NCI-H748 (cell line): ENCODE results near the gene NCKAP5L.

Experiments
- DNase-seq: peaks from one replicate; lab custom pipeline; 2025; ENCODE audit not compliant: unreplicated experiment; lab: John Stamatoyannopoulos, UW

The NCKAP5L gene

DNA sequence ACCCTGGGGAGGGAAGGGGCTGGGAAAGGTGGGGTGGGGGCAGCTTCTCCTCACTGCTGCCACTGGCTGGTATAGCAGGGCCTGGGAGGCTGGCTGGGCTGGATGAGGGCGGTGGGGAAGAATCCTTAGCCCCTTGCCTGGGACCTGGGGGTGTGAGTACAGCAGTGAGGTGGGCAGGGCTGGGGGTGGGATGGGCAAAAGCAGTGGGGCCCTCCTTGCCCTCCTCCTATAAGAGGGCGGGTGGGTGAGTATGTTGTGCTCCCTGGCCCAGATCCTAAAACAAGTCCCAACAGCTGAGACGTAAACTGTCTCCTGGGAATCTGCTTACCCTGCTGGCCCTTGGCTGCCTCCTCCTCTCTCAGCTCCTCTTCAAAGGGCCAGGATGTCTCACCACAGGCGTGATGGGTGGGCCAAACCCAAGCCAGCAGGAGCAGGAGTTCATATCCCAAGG lies 2.2 kb downstream of the NCKAP5L start:
- DNase-seq = no peak

DNA sequence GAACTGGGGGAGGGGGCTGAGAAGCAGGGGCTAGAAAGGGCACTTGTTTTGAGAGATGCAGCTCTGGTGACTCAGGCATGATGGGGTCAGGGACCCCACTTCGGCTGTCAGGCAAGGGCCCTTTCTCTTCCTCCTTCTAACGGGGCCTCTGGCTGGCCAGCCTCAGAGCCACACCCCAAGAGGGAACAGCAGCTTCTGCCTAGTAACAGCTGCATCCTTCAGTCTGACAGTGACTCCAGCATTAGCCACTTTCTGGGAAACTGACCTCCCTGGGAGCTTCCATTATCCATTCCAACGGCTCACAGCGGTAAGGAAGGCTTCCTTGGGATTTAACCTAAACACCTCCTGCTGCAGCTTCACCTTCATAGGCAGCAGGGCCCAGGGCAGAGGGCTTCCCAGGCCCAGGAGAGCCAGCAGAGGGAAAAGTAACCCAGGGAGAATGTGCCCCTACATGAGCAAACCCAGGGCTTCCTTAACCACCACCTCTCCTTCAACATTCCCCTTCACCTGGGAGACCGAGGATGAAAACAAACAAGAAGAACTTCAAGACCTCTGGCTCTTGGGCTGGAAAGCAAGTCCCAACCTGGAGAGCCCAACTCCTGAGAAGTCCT lies 2.7 kb downstream of the NCKAP5L start:
- DNase-seq = no peak

DNA sequence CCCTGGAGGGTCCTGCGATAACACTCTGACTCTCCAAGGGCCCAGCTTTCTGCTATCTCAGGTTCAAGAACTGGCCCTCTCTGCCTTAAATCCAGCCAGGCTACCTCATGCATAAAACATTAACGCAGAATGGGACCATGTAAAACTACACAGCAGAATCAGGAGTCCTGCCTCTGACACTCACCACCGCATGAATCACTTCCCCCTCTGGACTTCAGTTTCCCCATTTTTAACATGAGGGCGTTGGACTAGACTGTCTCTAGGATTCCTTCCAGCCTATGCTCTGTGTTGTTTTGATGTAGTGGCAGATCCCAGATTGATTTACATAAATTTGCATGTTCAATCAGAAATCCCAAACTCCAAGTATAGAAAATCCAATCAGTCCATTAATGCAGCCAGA lies 3.3 kb downstream of the NCKAP5L start:
- no peak for DNase-seq

DNA sequence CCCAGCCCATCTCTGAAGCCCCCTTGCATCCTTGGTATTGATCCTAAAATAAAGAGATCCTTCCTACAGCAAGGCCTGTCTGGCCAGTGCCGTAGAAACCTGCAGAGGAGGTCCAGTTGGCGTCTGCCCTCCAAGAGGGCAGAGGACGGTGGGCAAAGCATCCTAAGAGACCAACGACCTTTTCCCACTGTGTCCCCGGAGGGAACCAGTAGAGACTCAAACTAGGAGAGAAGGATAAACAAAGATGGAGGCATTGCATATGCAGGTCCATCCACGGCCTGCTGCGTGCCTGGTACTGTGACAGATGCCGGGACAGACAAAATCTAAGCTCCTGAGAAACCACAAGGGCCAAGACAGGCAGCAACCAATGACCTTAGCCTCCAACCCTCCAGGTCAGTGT lies 3.8 kb downstream of the NCKAP5L start:
- DNase-seq = no peak

DNA sequence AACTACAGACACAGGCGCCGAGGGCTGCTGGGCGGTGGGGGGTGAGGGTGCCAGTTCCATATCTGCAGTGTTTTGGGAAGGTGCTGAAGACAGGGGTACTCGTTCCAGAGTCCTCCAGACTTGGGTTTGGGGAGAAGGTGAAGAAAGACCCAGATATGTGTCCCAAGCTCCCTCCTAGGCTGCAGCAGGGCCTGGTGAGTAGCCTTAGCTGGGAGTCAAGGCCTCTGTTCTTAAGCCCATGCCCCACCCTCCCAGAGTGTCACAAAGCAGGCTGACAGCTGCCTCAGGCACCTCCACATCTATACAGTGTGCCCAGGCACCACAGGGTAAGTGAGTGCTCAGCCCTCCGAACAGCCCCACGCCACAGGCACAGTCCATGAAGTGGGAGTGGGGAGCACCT lies 4.3 kb downstream of the NCKAP5L start:
- DNase-seq = no peak

DNA sequence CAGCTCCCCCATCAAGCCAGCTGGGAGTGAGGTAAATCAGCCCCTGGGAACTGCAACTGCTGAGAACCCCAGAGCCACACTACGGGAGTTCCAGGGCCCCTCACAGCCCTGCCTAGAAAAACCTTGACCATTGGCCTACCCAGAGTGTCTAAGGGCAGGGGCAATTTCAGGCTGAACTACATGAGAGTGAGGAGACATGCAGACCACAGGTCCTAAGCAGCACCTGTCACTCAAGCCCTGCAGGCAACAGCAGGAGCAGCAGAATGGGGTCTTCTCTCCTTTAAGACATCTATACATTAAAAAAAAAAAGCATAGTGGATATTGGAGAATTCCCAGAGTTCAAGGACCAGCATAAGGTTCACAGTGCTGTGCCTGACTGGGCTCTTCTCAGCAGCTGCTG lies 4.9 kb downstream of the NCKAP5L start:
- no peak for DNase-seq

DNA sequence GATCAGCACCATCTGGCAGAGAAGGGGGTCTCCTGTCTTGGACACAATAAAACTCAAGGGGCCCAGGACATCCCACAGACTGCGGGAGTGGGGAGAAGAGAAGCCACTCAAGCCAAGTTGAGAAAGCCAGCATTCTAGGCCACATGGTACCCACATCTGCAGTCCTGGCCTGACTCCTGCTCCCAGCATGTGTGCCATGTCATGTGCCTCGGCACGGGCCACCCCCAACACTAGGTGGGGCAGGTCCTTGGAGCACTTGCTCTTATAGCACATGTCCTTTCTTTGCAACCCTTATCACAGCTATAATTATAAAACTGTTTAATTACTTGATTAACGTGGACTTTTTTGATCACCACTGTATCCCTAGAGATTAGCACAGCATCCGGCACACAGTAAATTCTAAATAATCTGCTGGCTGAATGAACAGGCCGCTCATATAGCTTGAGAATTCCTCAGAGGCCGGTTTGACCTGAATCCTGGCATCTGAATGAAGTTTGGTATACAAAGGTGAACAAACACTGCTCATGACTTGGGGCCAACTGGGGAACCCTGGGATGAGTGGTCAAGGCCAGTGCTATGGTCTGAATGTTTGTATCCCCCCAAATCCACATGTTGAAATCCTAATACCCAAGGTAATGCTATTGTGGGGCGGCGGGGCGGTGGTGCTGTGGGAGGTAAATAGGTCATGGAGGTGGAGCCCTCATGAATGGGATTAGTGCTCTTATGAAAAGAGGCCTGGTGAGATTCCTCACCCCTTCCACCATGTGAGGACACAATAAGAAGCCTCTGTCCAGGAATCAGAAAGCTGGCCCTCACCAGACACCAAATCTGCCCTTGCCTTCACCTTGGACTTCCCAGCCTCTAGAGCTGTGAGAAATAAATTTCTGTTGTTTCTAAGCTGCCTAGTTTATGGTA lies 6.6 kb downstream of the NCKAP5L start:
- no peak for DNase-seq

DNA sequence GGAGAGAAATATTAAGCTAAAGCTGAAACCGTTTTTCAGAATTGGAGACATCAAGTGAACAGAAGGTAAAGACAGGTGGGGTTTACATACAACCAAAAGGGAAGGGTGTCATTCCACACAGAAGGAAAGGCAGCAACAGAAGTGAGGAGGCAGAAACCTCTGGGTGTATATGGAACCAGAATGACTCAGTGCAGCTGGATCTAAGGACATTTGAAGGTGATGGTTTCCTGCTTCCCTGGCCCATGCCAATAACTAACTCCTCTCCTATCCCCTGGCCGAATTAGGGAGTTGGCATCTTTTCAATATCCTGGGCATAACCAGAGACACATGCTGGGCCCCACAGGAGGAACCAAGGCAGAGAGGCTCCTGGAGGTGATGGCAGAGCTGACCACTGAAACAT lies 8.4 kb downstream of the NCKAP5L start:
- DNase-seq = no peak

DNA sequence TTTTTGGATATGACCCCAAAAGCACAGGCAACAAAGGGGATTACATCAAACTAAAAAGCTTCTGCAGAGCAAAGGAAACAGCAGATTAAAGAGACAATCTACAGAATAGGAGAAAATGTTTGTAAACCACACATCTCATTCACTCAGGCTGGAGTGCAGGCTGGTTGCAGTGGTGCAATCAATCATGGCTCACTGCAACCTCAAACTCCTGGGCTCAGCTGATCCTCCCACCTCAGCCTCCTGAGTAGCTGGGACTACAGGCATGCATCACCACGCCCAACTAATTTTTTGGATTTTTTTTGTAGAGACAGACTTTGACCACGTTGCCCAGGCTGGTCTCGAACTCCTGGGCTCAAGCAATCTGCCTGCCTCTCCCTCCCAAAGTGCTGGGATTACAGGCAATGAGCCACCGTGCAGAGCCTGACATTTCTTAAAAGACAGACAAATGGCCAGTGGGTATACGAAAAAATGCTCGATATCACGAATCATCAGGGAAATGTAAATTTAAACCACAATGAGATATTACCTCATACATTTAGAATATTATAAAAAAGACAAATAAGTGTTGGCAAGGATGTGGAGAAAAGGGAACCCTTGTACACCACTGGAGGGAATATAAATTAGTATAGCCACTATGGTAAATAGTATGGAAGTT lies 9.8 kb downstream of the NCKAP5L start:
- no peak for DNase-seq

DNA sequence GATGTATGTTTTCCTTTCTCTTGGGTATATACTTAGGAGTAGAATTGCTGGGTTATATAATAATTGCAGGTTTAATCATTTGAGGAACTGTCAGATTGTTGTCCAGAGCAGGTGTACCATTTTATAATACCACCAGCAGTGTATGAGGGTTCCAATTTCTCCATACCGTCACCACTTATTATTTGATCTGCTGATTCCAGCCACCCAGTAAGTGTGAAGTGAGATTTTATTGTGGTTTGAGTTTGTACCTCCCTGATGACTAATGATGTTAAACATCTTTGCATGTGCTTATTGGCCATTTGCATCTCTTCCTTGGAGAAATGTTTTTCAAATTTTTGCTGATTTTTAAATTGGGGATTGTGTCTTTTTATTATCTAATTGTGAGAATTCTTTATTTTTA lies 15.1 kb downstream of the NCKAP5L start:
- DNase-seq = no peak

DNA sequence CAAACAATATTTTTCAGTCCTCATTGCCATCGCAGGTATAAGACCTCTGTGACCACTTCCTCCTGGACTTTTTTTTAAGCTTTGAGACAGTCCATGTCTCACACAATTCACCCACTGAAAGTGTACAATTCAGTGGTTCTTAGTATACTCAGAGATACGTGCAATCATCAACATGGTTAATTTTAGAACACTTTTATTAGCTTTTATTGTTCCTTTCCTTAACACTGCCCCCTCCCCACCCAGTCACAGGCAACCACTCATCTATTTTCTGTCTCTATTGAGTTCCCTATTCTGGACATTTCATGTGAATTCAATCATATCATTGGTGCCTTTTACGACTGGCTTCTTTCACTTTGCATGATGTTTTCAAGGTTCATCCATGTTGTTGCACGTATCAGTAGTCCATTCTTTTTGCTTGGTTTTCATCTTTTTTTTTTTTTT lies 16.2 kb downstream of the NCKAP5L start:
- no peak for DNase-seq

DNA sequence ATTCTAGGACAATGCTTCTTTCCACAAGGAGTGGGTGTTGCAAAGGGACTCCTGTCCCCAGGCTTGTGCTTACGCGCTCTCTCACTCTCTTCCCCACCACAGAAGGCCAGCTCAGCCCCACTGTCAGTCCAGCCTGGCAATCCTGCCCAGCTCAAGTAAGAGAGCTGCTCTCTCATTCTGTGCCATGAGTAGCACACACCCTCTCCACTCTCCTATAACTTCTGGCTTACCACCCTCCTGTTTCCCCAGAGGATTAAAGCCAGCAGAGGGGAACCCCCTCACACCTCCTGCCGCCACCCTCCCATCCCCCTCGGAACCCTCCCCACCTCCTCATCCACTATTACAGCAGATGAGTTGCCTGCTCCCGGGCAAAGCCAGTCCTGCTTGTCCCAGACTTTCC lies 17.1 kb downstream of the NCKAP5L start:
- DNase-seq = no peak

DNA sequence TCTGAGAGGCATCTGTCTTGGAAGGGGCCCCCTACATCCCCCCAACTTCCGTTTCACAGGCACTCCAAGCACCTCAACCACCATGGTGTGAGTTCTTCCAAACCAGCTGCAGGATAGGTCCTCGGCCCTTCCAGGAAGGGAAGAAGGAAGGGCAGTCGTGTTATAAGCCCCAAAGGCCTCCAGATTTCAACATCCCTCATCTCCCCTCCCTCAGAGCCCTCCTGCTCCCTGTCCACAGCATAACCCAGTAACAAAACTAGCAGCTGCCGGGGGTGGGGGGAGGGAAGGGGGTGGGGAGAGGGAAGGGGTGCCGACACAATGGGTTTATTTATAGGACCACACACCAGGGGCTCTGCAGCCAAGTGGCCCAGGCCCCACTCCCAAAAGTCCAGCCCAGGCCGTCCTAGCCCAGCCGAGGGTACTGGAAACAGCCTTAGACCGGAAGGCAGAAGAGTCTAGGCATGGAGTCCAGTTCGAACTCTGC lies 18.3 kb downstream of the NCKAP5L start:
- no peak for DNase-seq

DNA sequence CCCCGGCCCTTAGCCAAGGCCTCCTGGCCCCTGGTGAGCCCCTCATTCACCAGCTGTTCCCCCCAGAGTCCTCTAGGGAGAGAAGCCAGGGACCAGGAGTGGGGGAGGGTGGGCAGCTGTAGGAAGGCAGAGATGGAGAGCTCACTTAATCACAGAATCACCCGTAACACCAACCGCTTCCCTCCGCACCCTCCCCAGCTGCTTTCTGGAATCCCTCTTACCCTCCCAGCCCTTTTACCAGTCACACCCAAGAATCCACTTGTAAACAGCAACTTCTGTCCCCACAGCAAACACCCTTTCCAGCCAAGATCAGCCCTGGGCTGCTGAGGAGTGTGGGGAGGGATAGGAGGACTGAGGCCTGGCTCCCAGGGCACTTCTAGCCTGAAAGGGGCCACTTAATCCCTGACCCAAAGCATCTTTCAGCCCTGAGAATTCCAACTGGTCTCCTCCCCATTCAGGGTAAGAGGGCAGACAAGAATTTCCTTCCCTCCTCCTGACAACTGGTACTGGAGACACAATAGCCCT lies 18.8 kb downstream of the NCKAP5L start:
- no peak for DNase-seq

DNA sequence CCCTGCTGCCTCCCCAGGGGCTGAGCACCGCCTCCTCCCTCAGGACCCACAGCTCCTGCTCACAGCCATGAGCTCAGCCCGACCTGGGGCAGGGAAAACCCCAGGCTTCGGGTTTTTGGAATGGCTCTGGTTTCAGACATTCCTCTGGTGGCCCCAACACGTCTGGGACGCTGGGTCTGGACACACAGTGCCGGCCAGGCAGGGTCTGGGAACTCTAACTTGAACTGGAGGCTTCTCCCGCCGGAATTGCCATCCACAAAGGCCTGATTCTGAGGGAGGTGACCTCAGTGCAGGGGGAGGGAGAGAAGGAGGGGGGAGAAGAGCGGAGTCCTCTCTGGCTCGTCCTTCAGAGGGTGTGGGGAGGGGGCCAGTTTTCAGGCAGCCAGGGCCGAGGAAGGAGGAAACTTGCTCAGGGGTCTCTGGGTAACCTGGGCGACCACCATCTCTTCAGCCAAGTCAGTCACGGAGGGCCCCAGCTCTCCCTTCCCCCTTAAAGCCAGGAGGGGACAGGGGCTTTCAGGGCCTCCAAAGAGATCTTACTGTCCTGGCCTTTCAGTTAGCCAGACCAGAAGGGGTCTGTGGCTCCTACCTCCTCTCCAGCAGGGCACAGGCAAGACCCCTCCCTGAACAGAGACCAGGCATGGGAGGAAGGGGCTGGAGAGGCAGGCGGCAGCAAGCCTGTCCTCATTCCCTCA lies 19.4 kb downstream of the NCKAP5L start:
- no peak for DNase-seq

DNA sequence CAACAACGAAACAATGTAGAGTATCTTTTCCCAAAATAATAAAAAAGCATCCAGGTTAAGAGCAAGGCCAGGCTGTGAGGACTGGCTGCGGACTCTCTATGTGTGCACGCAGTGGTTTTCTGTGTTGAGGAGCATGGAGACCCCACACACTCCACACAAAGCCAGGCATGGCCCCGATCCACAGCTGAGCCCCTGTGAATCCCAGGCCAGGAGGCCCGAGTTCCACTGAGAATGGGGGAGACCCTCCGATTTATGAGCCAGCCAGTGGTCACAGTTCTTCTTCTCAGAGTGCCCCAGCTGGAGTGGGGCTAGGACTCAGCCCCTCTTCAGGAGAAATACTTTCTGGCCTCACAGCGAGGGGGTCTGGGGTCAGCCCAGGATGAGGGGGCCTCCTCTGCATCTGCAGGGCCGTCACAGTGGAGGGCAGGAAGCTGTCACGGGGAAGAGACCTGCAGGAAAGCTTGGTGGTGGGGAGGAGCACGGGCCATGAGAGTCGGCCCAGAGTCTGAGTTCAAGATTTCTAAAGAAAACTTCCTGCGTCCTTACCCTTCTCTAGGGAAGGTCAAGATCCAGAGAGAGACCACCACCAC lies 20.1 kb downstream of the NCKAP5L start:
- no peak for DNase-seq

DNA sequence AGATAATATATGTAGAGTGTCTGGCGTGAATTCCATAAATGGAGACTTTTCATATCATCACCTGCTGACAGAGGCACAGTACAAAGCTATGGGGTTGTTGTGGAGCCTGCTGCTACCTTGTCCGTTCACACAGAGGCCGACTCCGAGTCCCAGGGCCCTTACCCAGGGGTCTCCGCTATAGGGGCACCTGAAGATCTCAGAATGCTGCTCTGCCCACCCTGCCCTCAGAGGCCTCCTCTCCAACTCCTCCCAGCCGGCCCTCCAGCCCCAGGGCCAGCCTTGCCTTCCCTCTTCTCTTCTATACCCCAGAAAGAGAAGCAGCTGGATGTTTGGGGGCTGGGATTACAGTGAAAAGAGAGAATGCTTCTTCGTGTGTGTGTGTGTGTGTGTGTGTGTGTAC lies 21.3 kb downstream of the NCKAP5L start:
- no peak for DNase-seq

DNA sequence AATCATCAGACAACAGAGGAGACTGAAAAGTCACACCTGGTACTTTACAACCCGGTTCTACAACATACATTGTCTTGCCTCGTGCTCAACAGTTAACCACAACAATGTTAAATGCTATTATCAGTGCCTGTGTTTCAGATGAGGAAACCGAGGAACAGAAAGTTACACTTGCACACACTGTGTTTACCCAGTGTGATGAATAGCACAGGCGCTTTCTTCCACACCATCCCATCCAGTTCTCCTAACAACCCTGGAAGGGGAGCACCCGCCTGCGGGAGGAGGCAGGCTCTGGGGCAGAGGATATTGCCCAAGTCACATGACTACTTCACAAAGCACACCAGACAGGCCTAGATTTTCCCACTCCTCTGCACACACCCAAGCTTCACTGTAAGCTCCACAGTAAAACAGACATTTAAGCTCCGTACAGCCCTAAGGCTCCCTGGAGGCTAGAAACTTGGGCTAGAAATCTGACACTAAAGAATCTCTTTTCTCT lies 21.8 kb downstream of the NCKAP5L start:
- no peak for DNase-seq

DNA sequence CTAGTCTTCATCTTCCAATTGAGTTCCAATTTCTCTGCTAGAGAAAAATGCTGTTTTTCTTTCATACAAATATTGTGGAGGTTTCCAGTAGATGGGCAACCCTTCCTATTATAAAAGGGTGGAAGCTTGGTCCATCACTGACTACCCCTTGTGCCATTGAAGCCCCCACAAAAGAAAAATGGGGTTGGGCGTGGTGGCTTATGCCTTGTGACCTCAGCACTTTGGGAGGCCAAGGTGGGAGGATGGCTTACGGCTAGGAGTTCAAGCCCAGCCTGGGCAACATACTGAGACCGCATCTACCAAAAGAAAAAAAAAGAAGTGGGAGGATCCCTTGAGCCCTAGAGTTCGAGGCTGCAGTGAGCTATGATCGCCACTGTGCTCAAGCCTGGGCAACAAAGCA lies 22.8 kb downstream of the NCKAP5L start:
- DNase-seq = no peak

DNA sequence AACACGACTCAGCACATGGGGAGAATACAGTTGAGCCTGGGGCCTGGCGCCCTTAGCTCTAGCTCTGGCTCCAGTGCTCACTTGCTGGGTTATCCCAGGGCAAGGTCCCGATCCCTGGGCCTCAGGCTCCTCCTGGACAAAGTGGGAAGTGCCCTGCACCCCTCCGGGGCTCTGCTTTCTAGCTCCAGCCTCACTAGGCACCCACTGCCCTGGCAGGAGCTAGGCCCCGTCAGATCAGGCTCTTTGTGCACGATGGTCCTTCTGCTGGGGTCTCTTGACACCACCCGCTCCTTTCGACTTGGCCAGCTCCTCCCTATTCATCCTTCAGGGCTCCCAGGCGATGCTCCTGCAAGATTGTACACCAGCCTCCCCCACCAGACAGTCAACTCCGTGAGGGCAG lies 23.4 kb downstream of the NCKAP5L start:
- no peak for DNase-seq
